22Rv1 (cell line): ENCODE measurements around the gene PTPRR.

Source experiments
- H3K27ac ChIP-seq: fragments of 450-650 bp; 2 replicates; pipeline ENCODE4 v1.5.1; 2017
- CTCF ChIP-seq: fragments of 450-650 bp; IDR thresholded peaks from 2 replicates; pipeline ENCODE4 v1.5.1; 2017; ENCODE audit warnings: mild to moderate bottlenecking
- ZFX ChIP-seq: fragments of 450-650 bp; IDR thresholded peaks from 2 replicates; pipeline ENCODE4 v1.6.1; 2017; ENCODE audit warnings: antibody characterized with exemption, borderline replicate concordance

Gene PTPRR

GRCh38 chr12:70671698-70672097 is 248.8 kb downstream of the PTPRR start:
- no peak overlapping the region for H3K27ac ChIP-seq
- no peak for TF ChIP-seq ZFX
- TF ChIP-seq CTCF = no peak

- TF ChIP-seq ZFX = no peak
- H3K27ac ChIP-seq = no peak overlapping the region
Measured at GRCh38 chr12:70670948-70671347, 249.6 kb downstream of the PTPRR start.

GRCh38 chr12:70667253-70667652 is 253.3 kb downstream of the PTPRR start:
- H3K27ac ChIP-seq = no peak overlapping the region
- TF ChIP-seq CTCF (no peak), ZFX (no peak)

GRCh38 chr12:70666364-70666763 is 254.2 kb downstream of the PTPRR start:
- TF ChIP-seq ZFX (no peak), CTCF (no peak)

GRCh38 chr12:70664465-70664881 is 256.1 kb downstream of the PTPRR start:
- no peak overlapping the region for H3K27ac ChIP-seq
- TF ChIP-seq ZFX = no peak
- TF ChIP-seq CTCF = no peak

More at GRCh38 chr12:70666364-70666763, 254.2 kb downstream of the PTPRR start:
- H3K27ac ChIP-seq = no peak overlapping the region

GRCh38 chr12:70663838-70664237 is 256.7 kb downstream of the PTPRR start:
- TF ChIP-seq ZFX (no peak), CTCF (no peak)
- H3K27ac ChIP-seq = no peak overlapping the region

- H3K27ac ChIP-seq = no peak overlapping the region
- TF ChIP-seq CTCF = no peak
- no peak for TF ChIP-seq ZFX
Measured at GRCh38 chr12:70661466-70662161, 258.9 kb downstream of the PTPRR start.
